ENCODE data around the gene SHISAL1. TPM values are rescaled to one million over a fixed set of nuclear protein-coding genes. Genes with fewer than 3 reads are reported as not detected.

The SHISAL1 gene
- total RNA-seq, 4 donors from 2014 or later = 6.6 to 20.4 (median 12.4) TPM

DNA sequence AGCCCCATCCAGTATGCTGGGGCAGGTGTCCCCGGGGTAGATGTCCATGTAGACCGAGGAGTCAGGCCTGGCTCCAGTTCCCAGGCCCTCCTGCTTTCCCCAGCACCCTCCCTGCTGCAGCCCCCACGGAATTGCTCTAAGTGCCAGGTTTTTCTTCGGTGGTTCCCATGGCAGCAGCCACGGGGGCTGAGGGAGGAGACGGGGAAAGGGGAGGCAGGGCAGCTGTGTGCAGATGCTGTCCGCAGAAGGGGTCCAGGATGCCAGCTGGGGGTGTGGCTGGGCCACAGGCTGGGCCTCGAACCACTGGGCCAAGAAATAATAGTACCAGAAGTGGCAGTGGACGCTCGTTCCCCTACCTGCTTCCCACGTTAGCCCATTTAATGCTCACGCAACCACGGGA lies 25.0 kb downstream of the SHISAL1 start:
- no peak for DNase-seq (ENCODE audit: extremely low spot score)
- intact Hi-C loops (cut with DNase I) = no loop called here
- no peak overlapping the region for H3K27ac ChIP-seq (replicated peaks in 1 of 4)
- no peak for TF ChIP-seq POLR2AphosphoS5 (IDR thresholded peaks at IDR 0.05)
- TF ChIP-seq POLR2A (IDR thresholded peaks at IDR 0.05; ENCODE audit: low read depth) = no peak
- TF ChIP-seq, protein P1, sequence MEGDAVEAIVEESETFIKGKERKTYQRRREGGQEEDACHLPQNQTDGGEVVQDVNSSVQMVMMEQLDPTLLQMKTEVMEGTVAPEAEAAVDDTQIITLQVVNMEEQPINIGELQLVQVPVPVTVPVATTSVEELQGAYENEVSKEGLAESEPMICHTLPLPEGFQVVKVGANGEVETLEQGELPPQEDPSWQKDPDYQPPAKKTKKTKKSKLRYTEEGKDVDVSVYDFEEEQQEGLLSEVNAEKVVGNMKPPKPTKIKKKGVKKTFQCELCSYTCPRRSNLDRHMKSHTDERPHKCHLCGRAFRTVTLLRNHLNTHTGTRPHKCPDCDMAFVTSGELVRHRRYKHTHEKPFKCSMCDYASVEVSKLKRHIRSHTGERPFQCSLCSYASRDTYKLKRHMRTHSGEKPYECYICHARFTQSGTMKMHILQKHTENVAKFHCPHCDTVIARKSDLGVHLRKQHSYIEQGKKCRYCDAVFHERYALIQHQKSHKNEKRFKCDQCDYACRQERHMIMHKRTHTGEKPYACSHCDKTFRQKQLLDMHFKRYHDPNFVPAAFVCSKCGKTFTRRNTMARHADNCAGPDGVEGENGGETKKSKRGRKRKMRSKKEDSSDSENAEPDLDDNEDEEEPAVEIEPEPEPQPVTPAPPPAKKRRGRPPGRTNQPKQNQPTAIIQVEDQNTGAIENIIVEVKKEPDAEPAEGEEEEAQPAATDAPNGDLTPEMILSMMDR (IDR thresholded peaks at IDR 0.05) = no peak
- TF ChIP-seq EP300 (IDR thresholded peaks at IDR 0.05) = no peak
- no peaks in the 10 kb centered on the region for H3K27me3 ChIP-seq
- no peak overlapping the region for H3K4me3 ChIP-seq
- no peaks in the 10 kb centered on the region for H3K4me1 ChIP-seq
- WGBS = 87% methylated on average over 11 of the region's 13 CpGs
- H3K9me3 ChIP-seq = no peaks in the 10 kb centered on the region
- peaks cover 0 to 4% (median 0%) of the 10 kb centered on the region in 4 donors for H3K36me3 ChIP-seq

DNA sequence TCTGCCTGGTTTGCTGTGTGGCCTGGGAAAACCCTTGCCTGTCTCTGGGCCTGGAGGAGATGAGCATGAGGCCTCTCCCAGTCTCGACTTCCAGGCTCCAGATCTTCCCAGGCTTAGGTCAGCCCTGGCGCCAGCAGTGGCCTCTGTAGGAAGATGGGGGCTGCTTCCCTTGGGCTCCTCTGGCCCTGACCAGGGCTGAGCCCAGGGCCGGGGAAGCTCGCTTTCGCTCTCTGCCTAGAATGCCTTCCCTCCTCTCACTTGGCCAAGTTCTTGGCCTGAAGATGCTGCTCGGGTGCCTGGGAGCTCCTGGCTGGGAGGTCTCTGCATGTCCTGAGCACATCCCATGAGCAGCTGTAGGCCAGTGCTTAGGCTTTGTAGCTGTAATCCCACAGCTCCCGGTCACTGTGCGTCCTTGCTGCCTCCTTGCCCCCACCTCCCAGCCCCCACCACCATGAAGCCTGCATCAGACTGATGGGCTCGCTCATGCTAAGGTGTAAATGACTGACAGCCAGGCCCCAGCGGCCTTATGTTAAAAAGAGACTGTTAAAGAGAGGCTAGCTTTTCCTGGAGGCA lies 25.5 kb downstream of the SHISAL1 start:
- H3K9me3 ChIP-seq = no peaks in the 10 kb centered on the region
- H3K4me3 ChIP-seq = no peak overlapping the region
- intact Hi-C loops (cut with DNase I) = no loop called here
- no peak for DNase-seq (ENCODE audit: extremely low spot score)
- H3K4me1 ChIP-seq = no peaks in the 10 kb centered on the region
- H3K27me3 ChIP-seq = no peaks in the 10 kb centered on the region
- H3K27ac ChIP-seq (replicated peaks in 1 of 4) = no peak overlapping the region
- WGBS = 72% methylated on average over 3 of the region's 10 CpGs
- TF ChIP-seq POLR2AphosphoS5 (IDR thresholded peaks at IDR 0.05) (no peak), EP300 (IDR thresholded peaks at IDR 0.05) (no peak), POLR2A (IDR thresholded peaks at IDR 0.05; ENCODE audit: low read depth) (no peak)
- TF ChIP-seq, protein P1 (IDR thresholded peaks at IDR 0.05) = no peak
- H3K36me3 ChIP-seq = peaks cover 0 to 4% (median 0%) of the 10 kb centered on the region in 4 donors

DNA sequence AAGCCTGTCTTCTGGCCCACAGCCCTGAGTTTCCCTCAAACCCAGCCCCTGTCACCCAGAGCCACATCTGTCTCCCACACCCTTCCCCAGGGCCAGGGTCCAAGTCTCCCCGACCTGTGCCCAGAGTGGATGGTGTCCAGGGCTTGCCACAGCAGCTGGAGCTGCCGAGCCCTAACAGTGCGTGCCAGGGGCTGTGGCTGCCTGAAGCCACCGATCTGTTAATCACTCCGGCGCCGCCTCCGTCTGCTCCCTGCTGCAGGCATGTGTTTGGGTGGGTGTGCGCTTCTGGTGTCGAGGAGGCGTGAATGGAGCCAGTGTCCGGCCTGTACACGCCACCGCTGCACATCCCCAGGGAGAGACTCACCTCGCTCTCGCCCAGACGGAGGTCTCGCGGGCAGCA lies 26.1 kb downstream of the SHISAL1 start:
- Histone ChIP-seq H3K4me3 (no peak overlapping the region), H3K9me3 (no peaks in the 10 kb centered on the region), H3K27me3 (no peaks in the 10 kb centered on the region), H3K4me1 (peaks cover 0 to 5% (median 0%) of the 10 kb centered on the region in 4 donors), H3K36me3 (peaks cover 0 to 4% (median 0%) of the 10 kb centered on the region in 4 donors), H3K27ac (replicated peaks in 1 of 4) (no peak overlapping the region)
- intact Hi-C loops (cut with DNase I) = no loop called here
- no peak for DNase-seq (ENCODE audit: extremely low spot score)
- 91% methylated on average over 11 of the region's 19 CpGs for WGBS
- TF ChIP-seq POLR2A (IDR thresholded peaks at IDR 0.05; ENCODE audit: low read depth) (no peak), POLR2AphosphoS5 (IDR thresholded peaks at IDR 0.05) (no peak), EP300 (IDR thresholded peaks at IDR 0.05) (no peak)
- TF ChIP-seq, protein P1 (IDR thresholded peaks at IDR 0.05) = no peak

DNA sequence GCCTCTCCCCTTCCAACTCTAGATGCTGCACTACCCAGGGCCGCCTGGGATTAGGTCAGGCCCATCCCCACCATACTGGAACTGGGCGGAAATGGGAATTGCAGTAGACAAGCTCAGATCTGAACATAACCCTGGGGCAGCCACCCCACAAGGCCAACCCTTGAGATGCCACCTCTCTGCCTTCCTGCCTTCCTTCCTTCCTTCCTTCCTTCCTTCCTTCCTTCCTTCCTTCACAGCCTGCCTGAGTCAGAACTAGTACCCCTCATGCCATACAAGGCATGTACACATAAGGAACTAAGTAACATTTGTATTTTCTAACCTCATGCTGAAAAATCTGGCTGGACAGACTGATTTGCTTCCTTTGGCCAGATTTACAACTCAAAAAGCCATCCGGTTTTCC lies 28.0 kb downstream of the SHISAL1 start:
- Histone ChIP-seq H3K27ac (replicated peaks in 1 of 4) (no peak overlapping the region), H3K27me3 (no peaks in the 10 kb centered on the region)

More for the DNA sequence above, 28.0 kb downstream of the SHISAL1 start:
- TF ChIP-seq, protein P1 (IDR thresholded peaks at IDR 0.05) = no peak
- TF ChIP-seq POLR2A (IDR thresholded peaks at IDR 0.05; ENCODE audit: low read depth) = no peak
- TF ChIP-seq POLR2AphosphoS5 (IDR thresholded peaks at IDR 0.05) = no peak
- no peak for TF ChIP-seq EP300 (IDR thresholded peaks at IDR 0.05)
- no peak overlapping the region for H3K4me3 ChIP-seq
- intact Hi-C loops (cut with DNase I) = no loop called here
- 89% methylated on average over 3 of the region's 3 CpGs for WGBS
- no peak for DNase-seq (ENCODE audit: extremely low spot score)
- no peaks in the 10 kb centered on the region for H3K9me3 ChIP-seq
- peaks cover 0 to 4% (median 0%) of the 10 kb centered on the region in 4 donors for H3K36me3 ChIP-seq
- H3K4me1 ChIP-seq = peaks cover 0 to 10% (median 0%) of the 10 kb centered on the region in 4 donors
